ENCODE data around the gene ERCC2.

Gene ERCC2

DNA sequence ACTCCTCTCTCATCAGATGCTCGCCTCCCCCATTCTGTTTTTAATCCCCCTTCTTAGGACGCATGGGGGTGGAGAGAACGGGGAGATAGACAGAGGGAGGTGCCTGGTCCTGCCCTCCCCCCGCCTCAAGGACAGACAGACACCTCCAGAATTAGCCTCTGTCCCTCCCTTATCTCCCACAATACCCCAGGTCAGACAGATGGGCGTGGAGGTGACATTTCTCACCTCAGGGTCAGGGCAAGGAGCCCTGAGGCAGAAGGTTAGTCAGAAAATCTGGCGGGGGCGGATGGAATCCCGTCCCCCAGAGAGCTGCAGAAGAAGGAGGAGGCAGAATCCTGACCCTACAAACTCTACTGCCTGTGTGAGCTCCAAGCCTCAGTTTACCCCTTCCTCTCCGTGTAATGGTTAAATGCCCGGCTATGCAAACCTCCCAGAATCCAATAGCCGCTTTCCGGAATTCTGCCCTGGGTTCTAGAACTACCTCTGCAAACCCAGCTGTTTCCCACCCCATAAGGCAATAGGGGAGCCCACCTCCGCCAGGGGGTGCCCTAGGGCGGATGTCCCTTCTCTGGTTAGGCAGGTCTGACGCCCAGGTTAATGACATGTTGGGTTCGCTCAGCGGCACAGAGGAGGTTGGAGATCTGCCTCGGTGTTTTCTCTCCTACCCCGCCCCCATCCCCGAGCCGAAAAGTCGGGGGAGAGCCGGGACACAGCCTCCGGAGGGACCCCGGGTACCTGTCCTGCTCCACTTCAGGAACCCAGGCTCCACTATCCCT is 33.6 kb upstream of the ERCC2 start:
- 0 out of 2 replicates have a peak, but pooled peaks have one; percentile 41 for TF ChIP-seq ZBTB7A (IDR thresholded peaks at IDR 0.05; ENCODE audit: low read depth)
- no peak for TF ChIP-seq YY1 (IDR thresholded peaks at IDR 0.05; ENCODE audit: low read depth)
- TF ChIP-seq CEBPB (IDR thresholded peaks at IDR 0.05), result no peak
- no peak for TF ChIP-seq TEAD4 (IDR thresholded peaks at IDR 0.05)
- peak; percentile 32; the same call in 1 of the 2 replicates for TF ChIP-seq RAD21 (IDR thresholded peaks at IDR 0.05; ENCODE audit: low read depth)
- no peak for TF ChIP-seq CREB1 (IDR thresholded peaks at IDR 0.05; ENCODE audit: low read depth)
- TF ChIP-seq NFIC (IDR thresholded peaks at IDR 0.05), result no peak
- TF ChIP-seq, protein P1, sequence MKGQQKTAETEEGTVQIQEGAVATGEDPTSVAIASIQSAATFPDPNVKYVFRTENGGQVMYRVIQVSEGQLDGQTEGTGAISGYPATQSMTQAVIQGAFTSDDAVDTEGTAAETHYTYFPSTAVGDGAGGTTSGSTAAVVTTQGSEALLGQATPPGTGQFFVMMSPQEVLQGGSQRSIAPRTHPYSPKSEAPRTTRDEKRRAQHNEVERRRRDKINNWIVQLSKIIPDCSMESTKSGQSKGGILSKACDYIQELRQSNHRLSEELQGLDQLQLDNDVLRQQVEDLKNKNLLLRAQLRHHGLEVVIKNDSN (IDR thresholded peaks at IDR 0.05), result no peak
- no peak for TF ChIP-seq TAF1 (IDR thresholded peaks at IDR 0.05; ENCODE audit: low read depth)
- TF ChIP-seq, protein P2, sequence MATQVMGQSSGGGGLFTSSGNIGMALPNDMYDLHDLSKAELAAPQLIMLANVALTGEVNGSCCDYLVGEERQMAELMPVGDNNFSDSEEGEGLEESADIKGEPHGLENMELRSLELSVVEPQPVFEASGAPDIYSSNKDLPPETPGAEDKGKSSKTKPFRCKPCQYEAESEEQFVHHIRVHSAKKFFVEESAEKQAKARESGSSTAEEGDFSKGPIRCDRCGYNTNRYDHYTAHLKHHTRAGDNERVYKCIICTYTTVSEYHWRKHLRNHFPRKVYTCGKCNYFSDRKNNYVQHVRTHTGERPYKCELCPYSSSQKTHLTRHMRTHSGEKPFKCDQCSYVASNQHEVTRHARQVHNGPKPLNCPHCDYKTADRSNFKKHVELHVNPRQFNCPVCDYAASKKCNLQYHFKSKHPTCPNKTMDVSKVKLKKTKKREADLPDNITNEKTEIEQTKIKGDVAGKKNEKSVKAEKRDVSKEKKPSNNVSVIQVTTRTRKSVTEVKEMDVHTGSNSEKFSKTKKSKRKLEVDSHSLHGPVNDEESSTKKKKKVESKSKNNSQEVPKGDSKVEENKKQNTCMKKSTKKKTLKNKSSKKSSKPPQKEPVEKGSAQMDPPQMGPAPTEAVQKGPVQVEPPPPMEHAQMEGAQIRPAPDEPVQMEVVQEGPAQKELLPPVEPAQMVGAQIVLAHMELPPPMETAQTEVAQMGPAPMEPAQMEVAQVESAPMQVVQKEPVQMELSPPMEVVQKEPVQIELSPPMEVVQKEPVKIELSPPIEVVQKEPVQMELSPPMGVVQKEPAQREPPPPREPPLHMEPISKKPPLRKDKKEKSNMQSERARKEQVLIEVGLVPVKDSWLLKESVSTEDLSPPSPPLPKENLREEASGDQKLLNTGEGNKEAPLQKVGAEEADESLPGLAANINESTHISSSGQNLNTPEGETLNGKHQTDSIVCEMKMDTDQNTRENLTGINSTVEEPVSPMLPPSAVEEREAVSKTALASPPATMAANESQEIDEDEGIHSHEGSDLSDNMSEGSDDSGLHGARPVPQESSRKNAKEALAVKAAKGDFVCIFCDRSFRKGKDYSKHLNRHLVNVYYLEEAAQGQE (IDR thresholded peaks at IDR 0.05; ENCODE audit: low read depth), result no peak
- TF ChIP-seq EGR1 (IDR thresholded peaks at IDR 0.05), result no peak
- TF ChIP-seq, protein P3, sequence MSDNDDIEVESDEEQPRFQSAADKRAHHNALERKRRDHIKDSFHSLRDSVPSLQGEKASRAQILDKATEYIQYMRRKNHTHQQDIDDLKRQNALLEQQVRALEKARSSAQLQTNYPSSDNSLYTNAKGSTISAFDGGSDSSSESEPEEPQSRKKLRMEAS (IDR thresholded peaks at IDR 0.05), result no peak
- no peak for TF ChIP-seq TCF12 (IDR thresholded peaks at IDR 0.05; ENCODE audit: low read depth)
- no peak for TF ChIP-seq FOXM1 (IDR thresholded peaks at IDR 0.05; ENCODE audit: borderline replicate concordance, low read depth)
- no peak for TF ChIP-seq EP300 (IDR thresholded peaks at IDR 0.05; ENCODE audit: borderline replicate concordance)

DNA sequence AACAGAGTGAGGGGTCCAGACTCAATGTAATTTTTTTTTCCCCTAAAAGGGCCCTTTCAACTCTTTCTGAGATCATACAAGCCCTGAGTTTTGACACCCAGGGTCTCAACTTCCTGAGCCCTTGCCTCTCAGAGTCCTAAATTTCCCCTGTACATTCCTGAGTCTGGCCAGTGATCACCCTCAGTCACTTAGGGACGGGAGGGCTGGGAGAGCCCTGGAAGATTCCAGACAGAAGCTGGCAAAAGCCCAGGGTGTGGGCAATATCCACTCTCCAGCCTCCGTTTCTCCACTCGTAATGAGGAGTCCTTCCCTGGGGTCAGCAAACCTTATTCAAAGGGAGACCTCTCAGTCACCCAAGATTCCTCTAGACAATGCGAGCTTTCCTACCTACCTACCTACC is 32.9 kb upstream of the ERCC2 start:
- TF ChIP-seq CEBPB (IDR thresholded peaks at IDR 0.05) (no peak), TCF12 (IDR thresholded peaks at IDR 0.05; ENCODE audit: low read depth) (no peak)

DNA sequence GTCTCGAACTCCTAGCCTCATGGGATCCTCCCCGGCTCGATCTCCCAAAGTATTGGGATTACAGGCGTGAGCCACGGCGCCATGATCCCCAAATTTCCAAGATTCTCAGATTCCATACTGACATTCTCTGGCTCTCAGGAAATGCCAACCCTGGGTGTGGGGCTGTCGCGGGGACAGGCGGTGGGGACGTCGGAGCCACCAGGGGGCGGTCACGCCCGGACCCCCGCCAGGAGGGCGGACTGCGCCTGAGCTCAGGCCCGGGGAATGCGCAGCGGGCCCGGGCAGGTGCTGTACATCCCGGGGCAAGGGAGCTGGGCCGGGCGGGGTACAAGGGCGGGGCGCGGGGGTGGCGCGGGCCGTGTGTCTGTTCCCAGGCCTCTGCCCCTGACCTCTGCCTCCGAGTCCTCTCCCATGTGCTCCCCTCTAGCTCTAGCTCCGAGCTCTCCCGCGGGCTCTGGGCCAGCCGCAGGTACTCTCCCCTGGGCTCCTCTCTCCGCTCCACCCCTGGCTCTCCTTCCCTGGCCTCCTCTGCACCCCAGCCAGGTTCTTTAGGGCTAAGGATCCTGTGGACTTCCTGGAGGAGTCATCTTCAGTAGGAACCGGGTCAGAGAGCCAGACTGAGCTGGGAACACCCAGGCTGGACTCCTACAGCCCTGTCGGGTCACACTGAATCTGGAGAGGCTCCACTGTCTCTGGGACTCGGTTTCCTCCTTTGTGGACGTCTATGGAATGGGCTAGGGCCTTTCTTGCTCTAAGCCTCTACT is 32.1 kb upstream of the ERCC2 start:
- 0 out of 2 replicates have a peak, but pooled peaks have one; percentile 17 for TF ChIP-seq TEAD4 (IDR thresholded peaks at IDR 0.05)
- TF ChIP-seq, protein P3 (IDR thresholded peaks at IDR 0.05), result no peak

DNA sequence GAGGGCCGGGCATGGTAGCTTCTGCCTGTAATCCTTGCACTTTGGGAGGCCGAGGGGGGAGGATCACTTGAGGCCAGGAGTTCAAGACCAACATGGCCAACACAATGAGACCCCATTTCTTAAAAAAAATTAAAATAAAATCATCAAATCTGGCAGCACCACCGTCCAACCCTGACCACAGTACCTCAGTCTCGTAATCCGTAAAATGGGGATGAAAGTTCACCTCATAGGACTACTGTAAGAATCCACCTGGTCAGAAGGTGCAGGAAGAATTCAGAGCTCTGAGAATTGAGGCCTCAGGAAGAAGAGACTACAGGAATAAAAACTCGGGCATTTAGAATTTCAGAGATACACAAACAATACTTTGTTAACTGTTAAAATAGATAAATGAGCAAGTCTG is 31.4 kb upstream of the ERCC2 start:
- TF ChIP-seq TAF1 (IDR thresholded peaks at IDR 0.05; ENCODE audit: low read depth), result no peak
- TF ChIP-seq CREB1 (IDR thresholded peaks at IDR 0.05; ENCODE audit: low read depth), result no peak

DNA sequence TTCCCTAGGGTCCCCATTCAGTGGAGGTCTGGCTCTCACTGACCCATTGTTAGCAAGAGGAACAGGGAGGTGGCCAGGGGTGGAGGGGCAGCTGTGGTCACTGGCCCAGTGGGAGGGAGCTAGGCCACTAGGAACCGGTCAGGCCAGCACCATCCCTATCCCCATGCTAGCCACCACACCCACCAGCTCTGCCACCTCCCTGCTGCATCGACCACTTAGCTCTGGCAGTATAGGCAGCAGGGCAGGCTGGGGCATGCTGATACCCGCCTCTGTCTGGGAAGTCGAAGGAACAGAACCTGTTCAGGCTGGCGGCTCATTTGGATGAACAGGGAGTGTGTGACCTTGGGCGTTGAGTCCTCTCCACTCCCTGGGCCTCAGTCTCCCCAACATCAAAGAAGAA is 29.8 kb upstream of the ERCC2 start:
- TF ChIP-seq, protein P2 (IDR thresholded peaks at IDR 0.05; ENCODE audit: low read depth), result no peak
- TF ChIP-seq YY1 (IDR thresholded peaks at IDR 0.05; ENCODE audit: low read depth), result no peak
- TF ChIP-seq RAD21 (IDR thresholded peaks at IDR 0.05; ENCODE audit: low read depth), result no peak
- no peak for TF ChIP-seq CREB1 (IDR thresholded peaks at IDR 0.05; ENCODE audit: low read depth)
- TF ChIP-seq, protein P3 (IDR thresholded peaks at IDR 0.05), result no peak
- no peak for TF ChIP-seq TEAD4 (IDR thresholded peaks at IDR 0.05)
- TF ChIP-seq, protein P1 (IDR thresholded peaks at IDR 0.05), result no peak
- TF ChIP-seq EGR1 (IDR thresholded peaks at IDR 0.05), result no peak
- no peak for TF ChIP-seq NFIC (IDR thresholded peaks at IDR 0.05)
- no peak for TF ChIP-seq ZBTB7A (IDR thresholded peaks at IDR 0.05; ENCODE audit: low read depth)
